BE2C (cell line): Measurements from ENCODE around the gene ALPL.

Experiments
- DNase-seq: peaks from one replicate; pipeline ENCODE4 v3.0.0-alpha.2; 2020
- H3K27me3 ChIP-seq: fragments of 250-450 bp; sonication (Bioruptor Pico); 2 replicates; pipeline ENCODE4 v1.5.1; 2020; ENCODE audit warnings: mild to moderate bottlenecking
- H3K36me3 ChIP-seq: fragments of 250-450 bp; sonication (Bioruptor Pico); 2 replicates; pipeline ENCODE4 v1.5.1; 2020; ENCODE audit warnings: mild to moderate bottlenecking
- H3K4me1 ChIP-seq: fragments of 250-450 bp; sonication (Bioruptor Pico); 2 replicates; pipeline ENCODE4 v1.5.1; 2020
- H3K4me3 ChIP-seq: 2 replicates; pipeline ENCODE4 v1.5.1; 2011; ENCODE audit warnings: low read depth, low read length
- H3K9me3 ChIP-seq: fragments of 250-450 bp; sonication (Bioruptor Pico); 2 replicates; pipeline ENCODE4 v1.5.1; 2020
- CTCF ChIP-seq: IDR thresholded peaks from 2 replicates; pipeline ENCODE4 v1.5.1; 2012; ENCODE audit warnings: mild to moderate bottlenecking, low read depth, low read length

Gene ALPL

GRCh38 chr1:21550866-21551475 is 41.7 kb downstream of the ALPL start:
- Histone ChIP-seq H3K4me3 (no peak overlapping the region; the same call in 1 of the 2 replicates), H3K9me3 (no peaks in the 10 kb centered on the region), H3K36me3 (no peaks in the 10 kb centered on the region), H3K4me1 (no peaks in the 10 kb centered on the region), H3K27me3 (no peaks in the 10 kb centered on the region)
- no peak for DNase-seq
- TF ChIP-seq CTCF: no peak

- Histone ChIP-seq H3K36me3 (no peaks in the 10 kb centered on the region), H3K4me3 (no peak overlapping the region), H3K4me1 (no peaks in the 10 kb centered on the region), H3K9me3 (no peaks in the 10 kb centered on the region), H3K27me3 (no peaks in the 10 kb centered on the region)
- DNase-seq: no peak
- no peak for TF ChIP-seq CTCF
Measured at GRCh38 chr1:21552715-21553114, 43.5 kb downstream of the ALPL start.

- Histone ChIP-seq H3K36me3 (no peaks in the 10 kb centered on the region), H3K4me1 (no peaks in the 10 kb centered on the region), H3K9me3 (no peaks in the 10 kb centered on the region), H3K27me3 (no peaks in the 10 kb centered on the region), H3K4me3 (no peak overlapping the region)
- no peak for TF ChIP-seq CTCF
- DNase-seq: no peak
Measured at GRCh38 chr1:21553116-21553926, 44.1 kb downstream of the ALPL start.

- H3K36me3 ChIP-seq: no peaks in the 10 kb centered on the region
- DNase-seq: no peak
Measured at GRCh38 chr1:21559788-21560567, 50.8 kb downstream of the ALPL start.

GRCh38 chr1:21560916-21561638 is 51.9 kb downstream of the ALPL start:
- Histone ChIP-seq H3K9me3 (no peaks in the 10 kb centered on the region), H3K4me1 (no peaks in the 10 kb centered on the region), H3K36me3 (no peaks in the 10 kb centered on the region), H3K27me3 (no peaks in the 10 kb centered on the region), H3K4me3 (no peak overlapping the region)
- DNase-seq: no peak
- no peak for TF ChIP-seq CTCF

More at GRCh38 chr1:21559788-21560567, 50.8 kb downstream of the ALPL start:
- H3K27me3 ChIP-seq: no peaks in the 10 kb centered on the region
- TF ChIP-seq CTCF: no peak
- H3K4me3 ChIP-seq: no peak overlapping the region
- no peaks in the 10 kb centered on the region for H3K4me1 ChIP-seq
- H3K9me3 ChIP-seq: no peaks in the 10 kb centered on the region
